ENCODE measurements around the gene ADAMTS7.

DNA sequence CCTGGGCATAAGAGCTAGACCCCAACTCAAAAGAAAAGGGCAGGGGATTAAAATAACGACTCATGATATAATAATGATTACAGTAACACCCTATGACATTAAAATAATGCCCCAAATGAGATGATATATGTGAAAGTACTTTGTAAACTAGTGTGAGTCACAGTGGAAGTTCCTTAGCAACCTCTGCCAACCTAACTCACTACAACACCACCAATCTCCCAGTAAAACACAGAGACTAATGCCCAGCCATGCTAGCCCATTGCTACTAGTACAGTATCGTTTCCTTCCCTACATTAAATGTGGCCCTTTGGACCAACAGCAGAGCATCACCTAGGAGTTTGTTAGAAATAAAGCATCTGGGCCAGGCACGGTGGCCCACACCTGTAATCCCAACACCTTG is 11.2 kb upstream of the ADAMTS7 start:
- TF ChIP-seq, protein P1, sequence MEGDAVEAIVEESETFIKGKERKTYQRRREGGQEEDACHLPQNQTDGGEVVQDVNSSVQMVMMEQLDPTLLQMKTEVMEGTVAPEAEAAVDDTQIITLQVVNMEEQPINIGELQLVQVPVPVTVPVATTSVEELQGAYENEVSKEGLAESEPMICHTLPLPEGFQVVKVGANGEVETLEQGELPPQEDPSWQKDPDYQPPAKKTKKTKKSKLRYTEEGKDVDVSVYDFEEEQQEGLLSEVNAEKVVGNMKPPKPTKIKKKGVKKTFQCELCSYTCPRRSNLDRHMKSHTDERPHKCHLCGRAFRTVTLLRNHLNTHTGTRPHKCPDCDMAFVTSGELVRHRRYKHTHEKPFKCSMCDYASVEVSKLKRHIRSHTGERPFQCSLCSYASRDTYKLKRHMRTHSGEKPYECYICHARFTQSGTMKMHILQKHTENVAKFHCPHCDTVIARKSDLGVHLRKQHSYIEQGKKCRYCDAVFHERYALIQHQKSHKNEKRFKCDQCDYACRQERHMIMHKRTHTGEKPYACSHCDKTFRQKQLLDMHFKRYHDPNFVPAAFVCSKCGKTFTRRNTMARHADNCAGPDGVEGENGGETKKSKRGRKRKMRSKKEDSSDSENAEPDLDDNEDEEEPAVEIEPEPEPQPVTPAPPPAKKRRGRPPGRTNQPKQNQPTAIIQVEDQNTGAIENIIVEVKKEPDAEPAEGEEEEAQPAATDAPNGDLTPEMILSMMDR (IDR thresholded peaks at IDR 0.05), result no peak
- TF ChIP-seq USF2 (IDR thresholded peaks at IDR 0.05), result no peak
- no peak for TF ChIP-seq EP300 (IDR thresholded peaks at IDR 0.05)
- TF ChIP-seq POLR2A (IDR thresholded peaks at IDR 0.05; ENCODE audit: low read length), result no peak
- no peak for TF ChIP-seq RFX5 (IDR thresholded peaks at IDR 0.05)
- TF ChIP-seq EHMT2 (IDR thresholded peaks at IDR 0.05; ENCODE audit: low read depth), result no peak
- TF ChIP-seq RAD21 (conservative IDR thresholded peaks at IDR 0.05 in 1 of 2, IDR thresholded peaks at IDR 0.05 in 1 of 2), result no peak
- no peak for TF ChIP-seq CHD2 (IDR thresholded peaks at IDR 0.05; ENCODE audit: low read length, partially characterized antibody)
- no peak for TF ChIP-seq MYC (IDR thresholded peaks at IDR 0.05; ENCODE audit: borderline replicate concordance, low read length)

Data from A549 (cell line).